ENCODE measurements around the gene GUK1.
"Not testable (repeated sequence)": the region's sequence is repeated elsewhere in the genome, so short reads cannot be mapped to it uniquely, and the experiment has no call there.

GUK1 gene

DNA sequence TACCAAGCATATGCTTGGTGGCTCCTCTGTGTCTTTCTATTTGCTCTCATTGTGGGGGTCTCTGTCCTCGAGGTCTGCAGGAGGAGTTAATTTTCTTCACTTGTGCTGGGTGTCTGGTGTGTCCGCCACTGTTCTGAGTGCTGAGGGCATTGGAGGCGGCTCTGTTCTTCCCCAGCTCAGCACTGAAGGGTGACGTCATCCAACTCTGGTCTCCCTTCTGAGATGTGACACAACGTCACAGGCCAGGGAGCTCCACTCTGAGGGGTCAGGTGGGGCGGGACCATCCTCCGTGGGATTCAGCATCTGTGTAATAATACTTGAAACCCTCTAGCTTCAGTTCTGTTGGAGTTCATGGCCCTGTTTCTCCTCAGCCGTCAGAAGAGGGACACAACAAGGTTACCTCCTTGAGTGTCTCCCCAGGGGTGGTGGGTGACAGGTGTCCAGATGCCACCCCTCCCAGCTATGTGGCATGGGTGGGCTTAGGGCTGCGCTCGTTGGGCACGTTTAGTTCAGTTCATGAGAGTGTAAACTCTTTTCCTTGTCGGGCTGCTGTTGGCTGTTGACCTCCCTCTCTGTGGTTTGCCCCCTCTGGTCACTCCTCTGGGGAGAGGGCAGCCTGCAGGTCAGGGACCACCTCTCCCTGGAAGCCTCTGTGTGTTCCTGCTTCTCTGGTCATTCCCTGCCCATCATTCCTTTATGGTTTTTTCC lies 28.6 kb downstream of the GUK1 start:
- H3K4me3 ChIP-seq (ENCODE audit: low read depth, low read length), result no peak overlapping the region
- ChIA-PET POLR2A (no interaction called here), CTCF (interaction anchor here (0.8 to 4.5 kb wide), 3 partner anchors 10 to 171 kb away, joined by 3 to 47 read pairs (median 6); no protein-coding TSS in a partner anchor)
- DNase-seq (ENCODE audit: low read depth, low spot score), result no peak
- TF ChIP-seq, protein P1, sequence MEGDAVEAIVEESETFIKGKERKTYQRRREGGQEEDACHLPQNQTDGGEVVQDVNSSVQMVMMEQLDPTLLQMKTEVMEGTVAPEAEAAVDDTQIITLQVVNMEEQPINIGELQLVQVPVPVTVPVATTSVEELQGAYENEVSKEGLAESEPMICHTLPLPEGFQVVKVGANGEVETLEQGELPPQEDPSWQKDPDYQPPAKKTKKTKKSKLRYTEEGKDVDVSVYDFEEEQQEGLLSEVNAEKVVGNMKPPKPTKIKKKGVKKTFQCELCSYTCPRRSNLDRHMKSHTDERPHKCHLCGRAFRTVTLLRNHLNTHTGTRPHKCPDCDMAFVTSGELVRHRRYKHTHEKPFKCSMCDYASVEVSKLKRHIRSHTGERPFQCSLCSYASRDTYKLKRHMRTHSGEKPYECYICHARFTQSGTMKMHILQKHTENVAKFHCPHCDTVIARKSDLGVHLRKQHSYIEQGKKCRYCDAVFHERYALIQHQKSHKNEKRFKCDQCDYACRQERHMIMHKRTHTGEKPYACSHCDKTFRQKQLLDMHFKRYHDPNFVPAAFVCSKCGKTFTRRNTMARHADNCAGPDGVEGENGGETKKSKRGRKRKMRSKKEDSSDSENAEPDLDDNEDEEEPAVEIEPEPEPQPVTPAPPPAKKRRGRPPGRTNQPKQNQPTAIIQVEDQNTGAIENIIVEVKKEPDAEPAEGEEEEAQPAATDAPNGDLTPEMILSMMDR (IDR thresholded peaks at IDR 0.05; ENCODE audit: insufficient read depth, low read length, missing control alignments), result no peak

DNA sequence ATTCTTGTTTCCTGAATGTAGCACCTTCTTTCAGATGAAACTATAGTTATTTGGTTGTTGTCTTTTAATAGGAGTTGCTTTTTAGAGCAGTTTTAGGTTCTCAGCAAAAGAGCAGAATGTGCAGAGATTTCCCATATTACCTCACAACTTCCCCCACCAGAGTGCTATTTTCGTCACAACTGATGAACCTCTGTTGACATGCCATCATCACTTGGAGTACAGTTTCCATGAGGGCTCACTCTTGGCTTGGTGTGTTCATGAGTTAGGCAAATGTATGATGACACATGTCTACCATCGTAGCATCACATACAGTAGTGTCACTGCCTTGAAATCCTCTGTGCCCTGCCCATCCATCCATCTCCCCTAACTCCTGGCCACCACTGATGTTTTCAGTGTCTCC lies 29.3 kb downstream of the GUK1 start:
- no peak overlapping the region for H3K4me3 ChIP-seq (ENCODE audit: low read depth, low read length)
- CTCF ChIA-PET, result interaction anchor here (1.7 kb wide), 1 partner anchor 38 kb away, joined by 6 read pairs; no protein-coding TSS in a partner anchor
- POLR2A ChIA-PET, result no interaction called here
- TF ChIP-seq, protein P1 (IDR thresholded peaks at IDR 0.05; ENCODE audit: insufficient read depth, low read length, missing control alignments), result no peak
- no peak for DNase-seq (ENCODE audit: low read depth, low spot score)

DNA sequence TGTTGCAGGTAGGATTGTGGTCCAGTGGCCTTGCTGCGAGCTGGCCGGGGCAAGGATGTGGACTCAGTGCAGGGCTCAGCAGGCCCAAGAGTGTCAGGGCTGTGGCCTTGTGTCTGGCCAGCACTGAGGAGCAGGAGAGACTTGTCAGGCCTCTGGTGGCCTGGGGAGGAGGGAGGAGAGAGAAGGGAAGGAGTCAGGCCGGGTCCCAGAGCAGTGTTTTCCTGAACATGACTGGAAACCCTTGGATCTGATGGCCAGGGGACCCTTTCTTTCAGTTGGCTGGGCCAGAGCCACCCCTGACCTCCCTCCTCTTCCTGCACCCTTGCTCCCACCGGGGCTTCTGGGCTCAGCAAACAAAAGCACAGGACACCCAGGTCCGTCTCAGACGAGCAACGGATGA lies 30.6 kb downstream of the GUK1 start:
- H3K4me3 ChIP-seq (ENCODE audit: low read depth, low read length), result no peak overlapping the region
- DNase-seq (ENCODE audit: low read depth, low spot score), result no peak
- ChIA-PET CTCF (interaction anchor here (1.5 kb wide), 1 partner anchor 172 kb away, joined by 4 read pairs; no protein-coding TSS in a partner anchor), POLR2A (no interaction called here)
- TF ChIP-seq, protein P1 (IDR thresholded peaks at IDR 0.05; ENCODE audit: insufficient read depth, low read length, missing control alignments), result no peak

DNA sequence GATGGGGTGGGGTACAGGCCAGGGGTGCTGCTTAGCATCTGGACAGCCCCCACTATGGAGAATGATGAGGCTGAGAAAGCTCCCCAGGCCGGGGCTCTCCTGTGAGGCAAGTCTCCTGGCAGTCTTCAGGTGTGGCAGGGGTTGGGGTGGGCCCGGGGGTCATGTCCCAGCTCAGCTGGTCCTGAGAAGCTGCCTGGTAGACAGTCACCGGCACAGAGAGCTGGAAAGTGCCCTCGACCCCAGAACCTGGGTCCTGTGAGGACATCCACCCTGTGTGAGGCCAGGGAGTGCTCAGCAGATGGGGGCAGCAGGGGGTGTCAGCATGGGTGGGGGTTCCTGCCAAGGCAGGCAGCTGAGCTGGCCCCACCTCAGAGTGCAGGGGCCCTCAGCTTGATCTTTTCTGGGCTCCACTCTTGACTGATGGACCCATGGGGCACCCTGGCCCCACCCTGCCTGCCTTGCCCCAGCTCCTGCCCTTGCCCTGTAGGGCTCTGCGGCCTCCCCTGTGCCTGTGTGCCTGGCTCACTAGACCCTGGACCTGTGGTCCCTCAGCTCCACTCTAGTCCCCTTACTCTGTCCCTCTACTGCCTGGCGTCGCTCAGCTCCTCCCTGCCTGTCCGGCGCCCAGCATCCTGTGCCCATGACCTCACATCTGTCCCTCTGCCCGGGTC lies 31.3 kb downstream of the GUK1 start:
- ChIA-PET POLR2A (no interaction called here), CTCF (interaction anchor here (1.5 kb wide), 1 partner anchor 172 kb away, joined by 4 read pairs; no protein-coding TSS in a partner anchor)
- TF ChIP-seq, protein P1 (IDR thresholded peaks at IDR 0.05; ENCODE audit: insufficient read depth, low read length, missing control alignments), result no peak
- H3K4me3 ChIP-seq (ENCODE audit: low read depth, low read length), result no peak overlapping the region
- DNase-seq (ENCODE audit: low read depth, low spot score), result no peak

DNA sequence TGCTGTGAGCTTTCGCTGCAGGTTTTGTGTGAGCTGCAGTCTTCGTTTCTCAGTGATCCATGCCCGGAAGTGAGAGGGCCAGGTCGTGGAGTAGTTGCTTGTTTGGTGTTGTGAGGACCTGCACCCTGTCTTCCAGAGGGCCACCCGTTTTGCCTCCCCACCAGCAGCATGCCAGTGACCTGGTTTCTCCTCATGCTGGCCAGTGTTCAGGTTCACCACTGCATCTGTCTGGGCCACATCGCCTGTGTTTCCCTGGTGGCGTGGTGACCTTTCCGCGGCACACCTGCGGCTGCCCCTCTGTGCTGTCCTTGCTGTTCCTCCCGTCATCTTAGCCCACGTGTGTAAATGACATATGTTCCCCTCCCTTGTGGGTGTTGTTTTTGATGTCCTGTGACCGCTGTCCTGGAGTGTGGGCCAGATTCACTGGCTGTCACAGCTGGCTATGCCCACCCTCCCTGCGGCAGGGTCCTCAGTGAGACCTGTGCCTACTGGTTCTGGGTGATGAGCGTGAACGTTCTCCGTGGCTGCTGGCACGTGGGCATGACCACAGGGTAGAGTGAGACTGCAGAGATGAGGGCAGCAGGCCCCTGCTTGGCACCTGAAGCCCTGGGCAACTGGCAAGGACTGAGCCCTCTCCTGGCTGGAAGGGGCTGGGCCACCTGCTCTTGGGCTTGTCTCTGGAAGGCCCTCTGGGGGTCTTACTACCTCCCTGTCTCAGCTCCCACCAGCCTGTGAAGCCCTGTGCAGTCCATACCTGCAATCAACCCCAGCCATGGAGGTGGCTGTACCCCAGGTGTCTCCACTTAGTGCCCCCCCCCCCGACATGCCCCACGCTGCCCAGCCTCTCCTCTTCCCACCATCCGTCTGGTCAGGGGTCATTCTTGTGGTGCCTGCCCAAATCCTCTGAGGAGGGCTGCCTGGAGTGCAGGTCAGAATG lies 32.8 kb downstream of the GUK1 start:
- TF ChIP-seq, protein P1 (IDR thresholded peaks at IDR 0.05; ENCODE audit: insufficient read depth, low read length, missing control alignments), result no peak
- H3K4me3 ChIP-seq (ENCODE audit: low read depth, low read length), result no peak overlapping the region
- DNase-seq (ENCODE audit: low read depth, low spot score), result no peak
- ChIA-PET CTCF (interaction anchor here (0.7 kb wide), 1 partner anchor 42 kb away, joined by 3 read pairs; no protein-coding TSS in a partner anchor), POLR2A (no interaction called here)

DNA sequence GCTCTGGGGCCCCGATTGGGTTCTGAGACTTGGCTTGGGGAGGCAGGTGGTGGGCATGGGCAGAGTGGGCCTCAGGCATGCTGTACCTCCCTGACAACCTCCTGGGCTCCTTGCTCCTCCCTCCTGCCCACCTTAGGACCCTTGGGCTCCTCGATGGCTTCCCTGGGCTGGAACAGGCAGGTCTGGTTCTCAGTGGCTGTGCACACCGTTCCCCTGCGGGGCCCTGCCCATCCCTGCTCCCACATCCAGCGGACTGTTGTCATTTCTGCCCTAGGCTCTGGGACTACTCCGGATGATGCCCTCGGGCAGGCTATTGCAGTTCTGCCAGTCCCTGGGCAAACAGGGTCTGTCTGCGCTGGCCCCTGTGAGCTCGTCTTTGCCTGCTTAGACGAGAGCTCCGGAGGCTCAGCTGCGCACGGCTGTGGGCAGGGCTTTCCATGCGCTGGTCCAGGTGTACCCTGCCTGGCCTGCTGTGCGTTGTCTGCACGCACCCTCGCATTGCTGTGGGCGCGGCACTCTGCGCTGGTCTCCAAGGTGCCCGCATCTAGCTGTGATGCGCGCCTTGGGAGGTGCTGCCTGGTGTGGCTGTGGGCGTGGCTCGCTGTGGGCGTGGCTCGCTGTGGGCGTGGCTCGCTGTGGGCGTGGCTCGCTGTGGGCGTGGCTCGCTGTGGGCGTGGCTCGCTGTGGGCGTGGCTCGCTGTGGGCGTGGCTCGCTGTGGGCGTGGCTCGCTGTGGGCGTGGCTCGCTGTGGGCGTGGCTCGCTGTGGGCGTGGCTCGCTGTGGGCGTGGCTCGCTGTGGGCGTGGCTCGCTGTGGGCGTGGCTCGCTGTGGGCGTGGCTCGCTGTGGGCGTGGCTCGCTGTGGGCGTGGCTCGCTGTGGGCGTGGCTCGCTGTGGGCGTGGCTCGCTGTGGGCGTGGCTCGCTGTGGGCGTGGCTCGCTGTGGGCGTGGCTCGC lies 33.7 kb downstream of the GUK1 start:
- not testable (repeated sequence) for H3K4me3 ChIP-seq (ENCODE audit: low read depth, low read length); DNase-seq (ENCODE audit: low read depth, low spot score)
- ChIA-PET CTCF (interaction anchor here (0.8 to 1.5 kb wide), 2 partner anchors 8 to 9 kb away, joined by 3 to 6 read pairs; no protein-coding TSS in a partner anchor), POLR2A (interaction anchor here (0.9 kb wide), 1 partner anchor 9 kb away, joined by 3 read pairs; no protein-coding TSS in a partner anchor)

All from AG04449 (cell line).